HG03439 (cell line): ENCODE results near the gene ODC1.
"Not testable (repeated sequence)": the region's sequence is repeated elsewhere in the genome, so short reads cannot be mapped to it uniquely, and the experiment has no call there.

Source experiments
- ATAC-seq: cut with Tn5 transposase; IDR thresholded peaks from one replicate; pipeline ENCODE4 v1.9.1; 2021; ENCODE audit warnings: mild to moderate bottlenecking, moderate library complexity; ENCODE audit not compliant: unreplicated experiment

The ODC1 gene

GRCh38 chr2:10478916-10479315 is 30.8 kb upstream of the ODC1 start:
- ATAC-seq = no peak

- ATAC-seq = no peak
These were observed 30.1 kb upstream of the ODC1 start for GRCh38 chr2:10478298-10478625.

GRCh38 chr2:10477443-10478297 is 29.5 kb upstream of the ODC1 start:
- ATAC-seq = no peak

GRCh38 chr2:10476723-10477442 is 28.8 kb upstream of the ODC1 start:
- no peak for ATAC-seq

DNA sequence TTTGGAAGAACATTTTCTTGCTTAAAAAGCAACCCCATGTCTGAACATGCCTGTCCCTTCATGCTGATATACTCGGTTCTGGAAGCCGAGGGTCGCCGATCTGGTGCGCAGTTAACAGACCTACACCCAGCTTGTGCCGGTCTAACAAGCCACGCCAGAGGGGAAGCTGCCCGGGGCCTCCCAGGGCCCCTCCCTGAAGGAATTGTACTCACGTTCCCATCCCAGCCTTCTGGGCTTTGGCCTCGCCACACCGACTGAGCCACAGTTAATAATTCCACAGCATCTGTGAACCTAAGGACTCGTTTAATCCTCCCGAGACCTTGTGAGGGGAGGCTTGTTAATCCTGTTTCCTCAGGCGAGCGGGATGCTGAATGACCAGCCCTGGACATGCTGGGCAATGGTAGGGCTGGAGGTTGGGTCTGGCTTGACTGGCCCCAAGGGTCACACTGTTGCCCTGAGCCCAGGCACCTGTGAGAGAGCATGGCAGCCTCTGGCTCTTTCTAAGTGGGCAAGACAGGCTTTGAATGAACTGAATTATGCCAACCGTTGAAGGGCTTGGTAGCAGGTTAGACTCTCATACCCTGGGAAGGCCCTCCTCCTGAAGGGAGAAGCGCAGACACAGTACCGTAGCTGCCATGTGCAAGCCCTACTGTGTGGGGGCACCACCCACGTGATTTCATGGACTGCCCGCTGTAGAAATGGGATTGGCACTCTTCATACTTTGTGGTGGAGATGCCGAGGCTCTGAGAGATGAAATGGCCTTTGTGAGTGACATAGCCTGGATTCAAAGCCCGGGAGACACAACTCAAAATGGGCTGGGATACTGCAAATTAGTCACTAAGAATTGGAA is 27.9 kb upstream of the ODC1 start:
- no peak for ATAC-seq

GRCh38 chr2:10475221-10475722 is 27.1 kb upstream of the ODC1 start:
- no peak for ATAC-seq

GRCh38 chr2:10473121-10473756 is 25.1 kb upstream of the ODC1 start:
- ATAC-seq = no peak

DNA sequence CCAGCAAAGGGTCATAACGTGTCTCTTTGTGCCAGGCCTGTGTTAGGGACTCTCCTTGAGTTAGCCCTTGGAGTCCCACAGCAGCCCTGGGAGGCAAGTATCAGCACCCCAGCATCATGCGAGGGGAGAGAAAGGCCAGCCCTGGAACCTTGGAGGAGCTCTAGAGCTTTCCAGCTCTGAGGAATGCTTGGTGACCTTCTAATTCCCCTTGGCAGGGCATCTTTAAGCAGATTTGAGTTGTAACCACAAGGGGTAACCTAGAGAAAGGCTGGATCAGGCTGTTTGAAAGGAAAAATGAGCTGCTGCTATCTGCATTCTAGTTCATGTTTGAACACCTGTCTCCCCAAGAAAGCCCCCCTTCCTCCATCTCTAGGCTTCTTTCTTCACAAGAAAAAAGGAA is 23.8 kb upstream of the ODC1 start:
- no peak for ATAC-seq

GRCh38 chr2:10471046-10471571 is 23.0 kb upstream of the ODC1 start:
- no peak for ATAC-seq

DNA sequence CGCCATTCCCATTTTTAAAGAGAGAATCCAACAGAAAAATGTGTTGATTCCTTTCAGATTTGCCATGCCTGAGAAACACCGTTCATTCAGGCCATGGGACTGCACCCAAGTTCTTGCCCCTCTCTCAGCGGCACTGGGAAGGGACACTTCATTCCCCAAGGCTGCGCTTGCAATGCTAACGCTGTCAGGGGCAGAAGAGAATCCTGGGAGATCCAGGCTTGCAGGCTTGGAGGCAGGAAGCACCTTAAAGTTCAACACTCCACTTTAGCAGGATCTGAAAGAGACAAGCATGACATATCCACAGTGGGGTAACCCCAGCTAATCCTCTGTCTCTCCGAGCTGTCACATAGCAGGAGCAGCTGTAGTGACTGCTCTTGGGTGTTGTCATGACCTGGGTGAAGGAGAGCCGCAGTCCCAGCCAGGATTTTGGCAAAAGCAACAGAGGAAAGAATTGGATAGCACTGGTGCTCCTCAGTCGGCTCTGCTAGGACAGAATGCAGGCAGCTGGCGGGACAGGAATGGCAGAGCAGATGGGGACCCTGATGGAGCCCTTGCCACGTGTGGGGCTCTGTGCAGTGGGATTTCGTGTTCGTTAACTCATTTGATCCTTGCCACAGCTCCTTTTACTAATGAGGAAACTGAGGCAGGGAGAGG is 22.0 kb upstream of the ODC1 start:
- ATAC-seq = no peak

- ATAC-seq = no peak
These were observed 21.2 kb upstream of the ODC1 start for GRCh38 chr2:10469301-10469700.

GRCh38 chr2:10467401-10467800 is 19.3 kb upstream of the ODC1 start:
- no peak for ATAC-seq

DNA sequence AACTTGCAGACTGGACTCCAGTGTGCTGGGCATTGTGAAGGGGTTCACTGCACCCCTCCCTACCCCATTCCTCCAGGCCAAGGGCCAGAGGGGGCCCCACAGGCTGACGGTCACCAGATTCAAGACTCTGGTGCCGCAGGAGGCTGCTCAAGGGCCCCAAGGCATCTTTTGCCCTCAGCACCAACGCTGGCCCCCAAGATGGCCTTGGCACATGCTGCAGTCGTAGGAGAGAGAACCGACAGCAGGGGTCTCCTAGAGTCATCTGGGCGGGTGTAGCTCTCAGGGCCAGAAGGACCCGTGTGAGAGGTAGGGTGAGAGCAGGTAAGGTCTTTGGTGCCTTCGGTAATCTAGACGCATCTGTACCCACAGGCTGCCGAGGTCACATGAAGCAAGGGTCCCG is 18.7 kb upstream of the ODC1 start:
- no peak for ATAC-seq

GRCh38 chr2:10465910-10466309 is 17.8 kb upstream of the ODC1 start:
- no peak for ATAC-seq

DNA sequence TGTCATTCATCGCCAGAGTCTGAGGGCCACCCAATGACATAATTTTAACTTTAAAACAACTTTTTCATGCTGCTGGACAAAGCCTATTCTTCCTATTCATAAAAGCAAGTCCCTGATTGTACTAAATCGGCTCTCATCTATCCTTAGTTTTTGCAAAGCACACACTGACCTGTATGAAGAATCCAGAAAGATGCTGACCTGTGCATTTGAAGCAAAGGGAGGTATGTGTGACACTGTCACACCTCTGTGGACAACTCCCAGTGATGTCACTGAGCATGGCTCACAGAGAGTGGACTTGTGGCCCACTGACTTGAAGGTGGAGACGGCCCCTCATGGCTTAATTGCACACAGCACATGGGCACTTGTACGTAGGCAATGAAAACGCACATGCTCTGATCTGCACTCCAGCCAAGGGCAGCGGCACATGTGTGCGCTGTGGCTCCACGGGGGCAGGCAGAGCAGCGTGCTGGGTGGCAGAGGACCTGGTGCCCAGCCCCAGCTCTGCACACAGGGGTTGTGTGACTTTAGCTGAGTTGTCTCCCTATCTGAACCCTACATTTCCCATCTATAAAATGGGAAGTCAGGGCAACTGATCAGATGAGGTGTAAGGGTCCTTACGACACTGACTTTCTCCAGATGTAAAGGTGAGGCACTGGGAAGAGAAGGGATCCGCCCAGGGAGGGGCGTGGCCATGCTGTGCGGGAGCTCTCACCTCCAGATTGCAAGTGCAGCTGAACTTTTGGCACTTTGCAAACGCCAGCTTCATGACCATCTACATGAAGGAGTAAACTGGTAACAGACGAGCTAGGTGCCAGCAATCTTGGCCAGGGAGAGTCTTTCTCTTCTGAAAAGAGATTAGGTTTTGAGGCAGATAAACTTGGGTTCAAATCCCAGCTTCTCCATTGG is 14.3 kb upstream of the ODC1 start:
- no peak for ATAC-seq

DNA sequence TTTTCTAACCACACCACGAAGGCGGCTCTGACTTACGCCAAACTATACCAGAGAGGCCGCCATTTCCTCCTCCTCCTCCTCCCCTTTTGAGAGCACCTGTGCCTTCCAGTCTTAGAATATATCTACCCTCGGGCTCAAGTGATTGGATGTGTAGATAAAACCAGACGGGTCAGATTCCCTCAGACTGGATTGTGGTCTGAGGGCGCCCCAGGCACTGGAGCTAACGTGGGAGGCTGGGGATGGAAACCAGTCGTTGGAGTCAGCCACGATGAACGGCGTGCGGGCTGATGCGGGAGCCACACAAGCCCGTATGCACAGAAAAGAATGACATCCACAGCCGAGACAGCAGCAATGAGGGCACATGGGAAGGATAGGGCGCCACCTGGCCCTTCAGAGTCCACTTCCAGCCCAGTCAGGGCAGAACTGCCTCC is 12.3 kb upstream of the ODC1 start:
- ATAC-seq = no peak

DNA sequence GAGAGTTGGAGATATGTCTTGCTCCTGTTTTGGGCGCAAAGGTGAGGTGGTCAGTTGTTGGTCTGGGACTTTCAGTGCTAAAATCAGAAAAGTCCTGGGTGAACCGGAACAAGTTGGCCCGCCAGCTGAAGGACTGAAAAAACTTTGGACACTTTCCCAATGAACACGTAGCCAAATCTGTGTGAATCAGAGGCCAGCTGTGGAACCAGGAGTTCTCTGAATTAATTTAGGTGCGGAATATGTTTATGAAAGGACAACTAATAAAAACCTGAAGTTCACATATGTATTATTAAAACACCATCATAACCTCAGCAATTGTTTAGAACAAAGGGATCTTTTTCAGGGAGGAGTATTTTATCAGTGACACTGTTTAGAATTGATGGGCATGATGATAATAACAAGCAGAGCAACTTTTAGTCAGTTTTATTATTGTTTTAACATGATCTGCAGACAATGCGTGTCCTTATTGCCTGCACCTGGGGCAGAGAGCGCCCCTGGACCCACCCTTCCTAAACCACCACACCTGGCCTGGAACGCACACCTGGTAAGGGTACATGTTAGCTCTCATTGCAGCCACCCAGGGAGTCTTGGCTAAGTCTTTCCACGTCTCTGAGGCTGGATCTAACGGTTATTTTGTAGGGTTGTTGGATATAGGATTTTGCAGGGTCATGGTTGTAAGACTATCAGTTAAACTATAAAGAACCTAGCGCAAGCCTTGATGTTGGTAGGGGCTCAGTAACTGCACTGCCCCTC is 9.9 kb upstream of the ODC1 start:
- ATAC-seq = no peak

- ATAC-seq = not testable (repeated sequence)
These were observed 9.1 kb upstream of the ODC1 start for GRCh38 chr2:10457195-10457594.
